HEK293 (cell line): ENCODE results near the gene GUCA1A.

Source experiments
- BCL11B ChIP-seq: fragments of 450-650 bp; formaldehyde crosslinking; IDR thresholded peaks from 2 replicates; pipeline ENCODE4 v1.5.1; 2016; ENCODE audit warnings: low read depth, missing biosample characterization, missing genetic modification characterization
- CTCF ChIP-seq: fragments of 450-650 bp; formaldehyde crosslinking; IDR thresholded peaks from 2 replicates; pipeline ENCODE4 v1.5.1; 2016; ENCODE audit warnings: missing biosample characterization, missing genetic modification characterization
- KLF16 ChIP-seq: fragments of 450-650 bp; formaldehyde crosslinking; IDR thresholded peaks from 2 replicates; pipeline ENCODE4 v1.5.1; 2017; ENCODE audit warnings: missing biosample characterization, missing genetic modification characterization
- RBAK ChIP-seq: fragments of 450-650 bp; formaldehyde crosslinking; IDR thresholded peaks from 2 replicates; pipeline ENCODE4 v1.5.1; 2016; ENCODE audit warnings: missing biosample characterization, missing genetic modification characterization
- REPIN1 ChIP-seq: fragments of 450-650 bp; formaldehyde crosslinking; IDR thresholded peaks from 2 replicates; pipeline ENCODE4 v1.5.1; 2017; ENCODE audit warnings: missing biosample characterization, missing genetic modification characterization, low read depth
- ZBTB10 ChIP-seq: fragments of 450-650 bp; formaldehyde crosslinking; IDR thresholded peaks from 2 replicates; pipeline ENCODE4 v1.5.1; 2016; ENCODE audit warnings: missing biosample characterization, missing genetic modification characterization
- ZNF174 ChIP-seq: fragments of 450-650 bp; formaldehyde crosslinking; IDR thresholded peaks from 2 replicates; pipeline ENCODE4 v1.5.0; 2017; ENCODE audit warnings: missing biosample characterization, mild to moderate bottlenecking, missing genetic modification characterization
- ZNF175 ChIP-seq: fragments of 450-650 bp; formaldehyde crosslinking; IDR thresholded peaks from 2 replicates; pipeline ENCODE4 v1.5.1; 2016; ENCODE audit warnings: missing biosample characterization, missing genetic modification characterization
- ZNF274 ChIP-seq, 2 experiments: fragments of 200-500 bp in 1 of 2; fragments of 450-650 bp in 1 of 2; sonication (Bioruptor generic) in 1 of 2; formaldehyde crosslinking in 1 of 2; IDR thresholded peaks; 2 replicates each; pipeline versions ENCODE4 v1.5.1 to v1.6.1; 2014 to 2016; ENCODE audit warnings: borderline replicate concordance in 1 of 2, inconsistent platforms in 1 of 2, low read length in 1 of 2, missing biosample characterization in 1 of 2, missing genetic modification characterization in 1 of 2
- ZNF302 ChIP-seq: fragments of 450-650 bp; formaldehyde crosslinking; IDR thresholded peaks from 2 replicates; pipeline ENCODE4 v1.5.1; 2016; ENCODE audit warnings: missing biosample characterization, missing genetic modification characterization, low read depth
- ZNF521 ChIP-seq: fragments of 450-650 bp; formaldehyde crosslinking; IDR thresholded peaks from 2 replicates; pipeline ENCODE4 v1.5.1; 2017; ENCODE audit warnings: missing biosample characterization, mild to moderate bottlenecking, missing genetic modification characterization

- TF ChIP-seq CTCF (no peak), REPIN1 (tag by site-specific recombination) (no peak), ZNF175 (tag by site-specific recombination) (no peak), ZNF302 (no peak), ZNF521 (no peak), BCL11B (tag by site-specific recombination) (no peak), ZNF174 (tag by site-specific recombination) (no peak), KLF16 (tag by site-specific recombination) (no peak), RBAK (no peak), ZBTB10 (tag by site-specific recombination) (no peak), ZNF274 (IDR thresholded peaks at IDR 0.05; ENCODE audit: low read length) (no peak), ZNF274 (tag by site-specific recombination; IDR thresholded peaks at IDR 0.05; ENCODE audit: borderline replicate concordance) (no peak)
Measured at GRCh38 chr6:42150254-42150653, 22.9 kb upstream of the GUCA1A start.
